Activated CD4-positive, alpha-beta T cell treated with anti-CD3 and anti-CD28 coated beads for 36 hours (primary cell): Measurements from ENCODE around the gene TXNL1. TPM values are rescaled to one million over a fixed set of nuclear protein-coding genes. Genes with fewer than 3 reads are reported as not detected.

ENCODE experiments used
- ATAC-seq: fragments of 200-7000 bp; cut with Tn5 transposase; one replicate; pipeline ENCODE4 v1.10.0; 2021; ENCODE audit warnings: mild to moderate bottlenecking, moderate library complexity
- CTCF ChIA-PET: fragments of 350-600 bp; sonication (Branson Sonifier 250); formaldehyde crosslinking; loops from one replicate; lab custom pipeline; 2021; ENCODE audit warnings: antibody characterized with exemption; lab: Charles Lee
- POLR2A ChIA-PET: fragments of 350-600 bp; sonication (Branson Sonifier 250); formaldehyde crosslinking; loops from one replicate; lab custom pipeline; 2021; ENCODE audit warnings: antibody characterized with exemption, inconsistent platforms; lab: Charles Lee
- DNase-seq: peaks from one replicate; pipeline ENCODE4 v3.0.0-alpha.2; 2020
- H3K27ac Mint-ChIP-seq: one replicate; pipeline ENCODE4 v1.8.0; 2021; ENCODE audit warnings: mixed read lengths
- H3K27me3 Mint-ChIP-seq: one replicate; pipeline ENCODE4 v1.8.0; 2021; ENCODE audit warnings: mixed read lengths
- H3K36me3 Mint-ChIP-seq: one replicate; pipeline ENCODE4 v1.8.0; 2021; ENCODE audit warnings: low read depth, mixed read lengths
- H3K4me1 Mint-ChIP-seq: one replicate; pipeline ENCODE4 v1.8.0; 2021; ENCODE audit warnings: mixed read lengths
- H3K4me3 Mint-ChIP-seq: one replicate; pipeline ENCODE4 v1.8.0; 2021; ENCODE audit warnings: mild to moderate bottlenecking, moderate library complexity, mixed read lengths
- H3K9me3 Mint-ChIP-seq: one replicate; pipeline ENCODE4 v1.8.0; 2021; ENCODE audit warnings: low read depth, mixed read lengths
- intact Hi-C, 2 experiments: fragments of 100-400 bp; cut with DNase I in 1 of 2; cut with micrococcal nuclease in 1 of 2; formaldehyde crosslinking; loops; one replicate each; pipeline versions ENCODE4 v1.14.2 to v1.15.1; 2022 to 2024; cut with DNase I, micrococcal nuclease
- total RNA-seq, 2 experiments: library from RNA; stranded (reverse); gene quantifications; one replicate each; pipeline ENCODE4 v1.2.3, GENCODE V29; 2021

TXNL1 gene
- total RNA-seq, 2 experiments from 2014 or later, result 75.3 to 87.0 TPM

- DNase-seq (no peak), ATAC-seq (no peak)
- Mint-ChIP-seq H3K4me3 (no peak overlapping the region), H3K27ac (no peak overlapping the region), H3K36me3 (no peaks in the 10 kb centered on the region), H3K9me3 (no peaks in the 10 kb centered on the region), H3K4me1 (no peaks in the 10 kb centered on the region), H3K27me3 (peaks cover 5% of the 10 kb centered on the region)
- ChIA-PET POLR2A (interaction anchor here (0.7 kb wide), 1 partner anchor 219 kb away, joined by 6 read pairs; no protein-coding TSS in a partner anchor), CTCF (interaction anchor here (1.3 kb wide), 1 partner anchor 11 kb away, joined by 5 read pairs; no protein-coding TSS in a partner anchor)
- intact Hi-C loops, result no loop called here
These were observed 69.0 kb downstream of the TXNL1 start for GRCh38 chr18:56569416-56569815.

DNA sequence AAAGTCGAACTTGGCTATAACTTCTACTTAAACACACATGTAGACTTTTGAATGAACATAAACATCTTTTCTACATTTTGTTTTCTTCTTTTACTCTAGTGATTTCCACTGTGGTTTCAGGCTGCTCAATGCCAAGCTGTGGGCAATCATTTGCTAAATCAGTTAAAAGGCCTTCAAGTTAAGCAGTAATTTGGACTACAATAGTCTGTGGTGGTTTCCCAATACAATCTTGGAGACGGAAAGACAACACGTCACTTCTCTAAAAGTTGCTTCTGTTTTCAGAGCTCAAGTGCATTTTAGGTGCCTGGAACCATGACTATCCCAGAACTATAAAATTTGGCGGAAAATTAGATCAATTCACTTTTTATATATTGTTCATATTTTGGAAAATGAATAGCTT lies 69.4 kb downstream of the TXNL1 start:
- ChIA-PET POLR2A (interaction anchor here (0.7 kb wide), 1 partner anchor 218 kb away, joined by 6 read pairs; no protein-coding TSS in a partner anchor), CTCF (interaction anchor here (1.3 kb wide), 1 partner anchor 11 kb away, joined by 5 read pairs; no protein-coding TSS in a partner anchor)
- no peak for DNase-seq
- H3K27ac Mint-ChIP-seq, result no peak overlapping the region
- no peaks in the 10 kb centered on the region for H3K36me3 Mint-ChIP-seq
- intact Hi-C loops, result no loop called here
- no peaks in the 10 kb centered on the region for H3K4me1 Mint-ChIP-seq
- no peak overlapping the region for H3K4me3 Mint-ChIP-seq
- no peaks in the 10 kb centered on the region for H3K9me3 Mint-ChIP-seq
- no peak for ATAC-seq
- H3K27me3 Mint-ChIP-seq, result peaks cover 5% of the 10 kb centered on the region

DNA sequence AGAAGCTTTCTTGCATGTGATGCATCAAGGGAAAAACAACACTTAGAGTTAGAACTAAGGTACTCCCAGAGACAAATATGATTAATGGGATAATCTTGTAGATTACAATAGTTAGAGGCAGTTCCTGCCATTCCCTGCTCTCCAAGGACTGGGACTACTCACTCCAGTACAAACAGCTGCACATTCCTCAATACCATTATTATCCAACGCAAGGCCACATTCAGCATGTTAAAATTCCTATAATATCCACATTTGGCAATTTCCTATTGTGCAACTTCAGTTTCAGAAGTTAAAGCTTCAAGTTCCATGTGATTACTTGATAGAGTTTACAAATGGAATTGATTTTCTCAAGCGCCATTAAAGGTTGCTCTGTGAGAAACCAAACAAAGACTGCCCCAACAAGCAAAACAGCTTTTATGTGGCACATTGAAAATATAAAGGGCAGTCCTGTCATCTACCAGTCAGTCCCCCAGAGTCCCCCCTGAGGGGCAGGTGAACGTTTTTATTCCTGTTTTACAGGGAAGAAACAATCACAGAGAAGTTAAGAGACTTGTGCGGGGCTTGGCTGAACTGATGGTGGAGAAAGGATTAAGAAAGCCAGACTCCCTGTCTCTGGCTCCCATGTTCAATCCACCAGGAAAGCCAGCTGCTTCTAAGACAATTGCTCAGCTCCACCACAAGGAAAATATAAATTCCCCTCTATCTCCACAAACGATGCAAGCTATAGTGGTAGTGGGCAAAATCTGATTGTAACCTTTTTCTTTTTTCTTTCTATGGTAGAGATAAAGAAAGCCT lies 72.6 kb downstream of the TXNL1 start:
- intact Hi-C loops, result no loop called here
- no peaks in the 10 kb centered on the region for H3K36me3 Mint-ChIP-seq
- H3K27ac Mint-ChIP-seq, result no peak overlapping the region
- H3K4me1 Mint-ChIP-seq, result no peaks in the 10 kb centered on the region
- ChIA-PET CTCF (interaction anchor here (0.7 to 1.7 kb wide), 2 partner anchors 11 to 1261 kb away, joined by 3 to 7 read pairs; no protein-coding TSS in a partner anchor), POLR2A (no interaction called here)
- no peaks in the 10 kb centered on the region for H3K9me3 Mint-ChIP-seq
- ATAC-seq (no peak), DNase-seq (no peak)
- peaks cover 2% of the 10 kb centered on the region for H3K27me3 Mint-ChIP-seq
- no peak overlapping the region for H3K4me3 Mint-ChIP-seq

GRCh38 chr18:56565046-56565445 lies 73.3 kb downstream of the TXNL1 start:
- no peak overlapping the region for H3K27ac Mint-ChIP-seq
- DNase-seq, result no peak
- no peaks in the 10 kb centered on the region for H3K36me3 Mint-ChIP-seq
- ATAC-seq, result no peak
- intact Hi-C loops, result no loop called here
- peaks cover 2% of the 10 kb centered on the region for H3K27me3 Mint-ChIP-seq
- H3K4me1 Mint-ChIP-seq, result no peaks in the 10 kb centered on the region
- POLR2A ChIA-PET, result no interaction called here
- no peaks in the 10 kb centered on the region for H3K9me3 Mint-ChIP-seq
- CTCF ChIA-PET, result interaction anchor here (0.7 to 1.7 kb wide), 2 partner anchors 11 to 1260 kb away, joined by 3 to 7 read pairs; no protein-coding TSS in a partner anchor
- no peak overlapping the region for H3K4me3 Mint-ChIP-seq

DNA sequence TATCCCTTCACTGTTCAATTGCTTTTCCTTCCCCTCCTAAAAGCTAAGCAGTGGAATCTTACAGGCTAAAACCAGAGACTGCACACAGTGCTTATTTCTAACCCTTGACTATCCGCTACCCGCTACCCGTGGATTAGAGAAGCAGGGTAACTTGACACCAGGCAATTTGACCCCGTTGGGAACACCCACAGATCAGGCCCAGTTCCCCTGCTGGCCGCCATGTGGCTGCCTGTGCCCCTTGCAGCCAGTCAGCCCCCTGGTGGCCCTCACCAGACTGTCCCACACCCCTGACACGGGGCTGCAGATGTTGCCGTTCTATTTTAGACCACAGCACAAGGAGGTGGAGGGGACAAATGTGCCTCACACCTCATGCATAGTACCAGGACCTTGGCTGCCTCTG lies 74.8 kb downstream of the TXNL1 start:
- H3K27ac Mint-ChIP-seq, result no peak overlapping the region
- CTCF ChIA-PET, result interaction anchor here (1.0 to 1.7 kb wide), 2 partner anchors 9 to 13 kb away, joined by 3 to 7 read pairs; no protein-coding TSS in a partner anchor

GRCh38 chr18:56562479-56562878 lies 75.9 kb downstream of the TXNL1 start:
- Mint-ChIP-seq H3K36me3 (no peaks in the 10 kb centered on the region), H3K9me3 (no peaks in the 10 kb centered on the region), H3K4me1 (no peaks in the 10 kb centered on the region), H3K4me3 (no peak overlapping the region), H3K27ac (no peak overlapping the region), H3K27me3 (peaks cover 3% of the 10 kb centered on the region)
- intact Hi-C loops, result no loop called here
- POLR2A ChIA-PET, result no interaction called here
- no peak for ATAC-seq
- CTCF ChIA-PET, result no interaction called here
- no peak for DNase-seq

More for the DNA sequence above, 74.8 kb downstream of the TXNL1 start:
- no peaks in the 10 kb centered on the region for H3K9me3 Mint-ChIP-seq
- no peak for ATAC-seq
- no peak overlapping the region for H3K4me3 Mint-ChIP-seq
- H3K36me3 Mint-ChIP-seq, result no peaks in the 10 kb centered on the region
- no peaks in the 10 kb centered on the region for H3K4me1 Mint-ChIP-seq
- H3K27me3 Mint-ChIP-seq, result peaks cover 2% of the 10 kb centered on the region
- intact Hi-C loops, result no loop called here
- POLR2A ChIA-PET, result no interaction called here
- peak; percentile 21 for DNase-seq

DNA sequence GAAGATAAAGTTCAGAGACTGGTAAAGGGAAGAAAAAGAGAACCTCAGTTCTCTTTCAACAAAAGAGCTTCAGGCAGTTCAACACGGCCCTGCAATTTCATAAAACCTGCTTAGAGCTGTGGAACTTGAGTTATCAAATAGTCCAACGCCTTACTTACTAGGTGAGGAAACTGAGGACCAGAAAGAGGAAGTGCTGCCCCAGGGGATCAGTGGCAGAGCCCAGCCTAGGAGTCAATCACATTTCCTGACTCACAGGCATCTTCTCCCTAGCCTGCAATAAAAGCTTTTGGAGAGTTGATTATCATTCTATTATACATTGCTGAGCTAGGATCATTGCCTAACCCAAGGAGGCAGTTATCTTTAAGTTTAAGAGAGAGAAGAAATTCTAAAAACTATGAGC lies 77.4 kb downstream of the TXNL1 start:
- CTCF ChIA-PET, result interaction anchor here (0.8 kb wide), 1 partner anchor 1238 kb away, joined by 4 read pairs; no protein-coding TSS in a partner anchor
- DNase-seq (no peak), ATAC-seq (no peak)
- peaks cover 2% of the 10 kb centered on the region for H3K27me3 Mint-ChIP-seq
- H3K9me3 Mint-ChIP-seq, result no peaks in the 10 kb centered on the region
- POLR2A ChIA-PET, result no interaction called here
- no peak overlapping the region for H3K27ac Mint-ChIP-seq
- no peak overlapping the region for H3K4me3 Mint-ChIP-seq
- no peaks in the 10 kb centered on the region for H3K4me1 Mint-ChIP-seq
- no peaks in the 10 kb centered on the region for H3K36me3 Mint-ChIP-seq
- intact Hi-C loops, result no loop called here

GRCh38 chr18:56559044-56559443 lies 79.3 kb downstream of the TXNL1 start:
- ATAC-seq, result no peak
- POLR2A ChIA-PET, result no interaction called here
- CTCF ChIA-PET, result interaction anchor here (0.7 to 1.7 kb wide), 2 partner anchors 11 to 1632 kb away, joined by 4 to 5 read pairs; no protein-coding TSS in a partner anchor
- no peak for DNase-seq
- Mint-ChIP-seq H3K27me3 (peaks cover 3% of the 10 kb centered on the region), H3K9me3 (no peaks in the 10 kb centered on the region), H3K36me3 (no peaks in the 10 kb centered on the region), H3K4me1 (no peaks in the 10 kb centered on the region), H3K27ac (no peak overlapping the region), H3K4me3 (no peak overlapping the region)
- intact Hi-C loops, result no loop called here

DNA sequence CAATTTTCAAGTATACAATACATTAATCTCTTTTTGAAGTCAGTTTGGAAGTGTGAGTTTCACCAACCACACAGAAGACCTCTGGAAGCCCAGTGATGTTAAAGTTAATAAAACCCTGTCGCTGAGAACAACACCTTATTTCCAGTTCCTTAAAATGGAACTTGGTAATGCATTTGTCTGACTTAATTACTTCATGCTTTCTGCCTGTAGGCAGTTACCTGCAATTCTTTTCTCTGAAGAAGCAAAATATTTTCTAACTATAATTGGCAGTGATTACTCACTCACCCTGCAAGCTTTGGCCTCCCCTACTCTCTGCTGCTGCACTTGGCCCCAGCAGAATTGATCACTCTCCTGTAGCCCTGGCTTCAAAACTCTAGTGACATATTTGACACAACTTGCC lies 81.5 kb downstream of the TXNL1 start:
- Mint-ChIP-seq H3K9me3 (no peaks in the 10 kb centered on the region), H3K4me1 (no peaks in the 10 kb centered on the region), H3K36me3 (no peaks in the 10 kb centered on the region), H3K4me3 (no peak overlapping the region), H3K27me3 (peaks cover 3% of the 10 kb centered on the region), H3K27ac (no peak overlapping the region)
- ChIA-PET CTCF (no interaction called here), POLR2A (no interaction called here)
- ATAC-seq (no peak), DNase-seq (no peak)
- intact Hi-C loops, result no loop called here

DNA sequence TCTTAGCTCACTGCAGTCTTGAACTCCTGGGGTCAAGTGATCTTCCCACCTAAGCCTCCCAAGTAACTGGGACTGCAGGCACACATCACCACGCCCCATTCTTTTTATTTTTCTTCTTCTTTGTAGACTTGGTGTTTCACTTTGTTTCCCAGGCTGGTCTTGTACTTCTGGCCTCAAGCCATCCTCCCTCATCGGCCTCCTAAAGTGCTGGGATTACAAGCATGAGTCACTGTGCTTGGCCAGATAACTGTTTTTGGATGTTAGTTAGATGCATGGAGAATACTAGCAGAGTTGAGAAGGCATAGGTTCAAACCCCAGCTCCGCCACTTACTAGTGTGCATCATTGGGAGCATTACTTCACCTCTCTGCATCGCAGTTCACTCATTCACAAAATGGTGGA lies 88.3 kb downstream of the TXNL1 start:
- ATAC-seq (no peak), DNase-seq (no peak)
- Mint-ChIP-seq H3K9me3 (no peaks in the 10 kb centered on the region), H3K4me1 (no peaks in the 10 kb centered on the region), H3K36me3 (no peaks in the 10 kb centered on the region), H3K4me3 (no peak overlapping the region), H3K27me3 (peaks cover 4% of the 10 kb centered on the region), H3K27ac (no peak overlapping the region)
- intact Hi-C loops, result no loop called here
- ChIA-PET CTCF (no interaction called here), POLR2A (no interaction called here)
